Uterus (tissue), 2 donors: ENCODE measurements around the gene ENTPD1.

ENCODE experiments used
- POLR2A ChIP-seq, 2 donors: fragments of 450-650 bp; IDR thresholded peaks; one replicate each; pipeline ENCODE4 v1.6.1; 2016; ENCODE audit warnings: antibody characterized with exemption in 2 of 2, mild to moderate bottlenecking in 1 of 2, moderate library complexity in 1 of 2
- TF ChIP-seq, protein P1 (sequence below), 4 experiments: fragments of 200-600 bp in 2 of 4; fragments of 450-650 bp in 2 of 4; sonication (generic) in 2 of 4; IDR thresholded peaks; one replicate each; pipeline ENCODE4 v1.5.1; 2016 to 2019; ENCODE audit warnings: antibody characterized with exemption in 4 of 4, mild to moderate bottlenecking in 2 of 4, moderate library complexity in 1 of 4

DNA sequence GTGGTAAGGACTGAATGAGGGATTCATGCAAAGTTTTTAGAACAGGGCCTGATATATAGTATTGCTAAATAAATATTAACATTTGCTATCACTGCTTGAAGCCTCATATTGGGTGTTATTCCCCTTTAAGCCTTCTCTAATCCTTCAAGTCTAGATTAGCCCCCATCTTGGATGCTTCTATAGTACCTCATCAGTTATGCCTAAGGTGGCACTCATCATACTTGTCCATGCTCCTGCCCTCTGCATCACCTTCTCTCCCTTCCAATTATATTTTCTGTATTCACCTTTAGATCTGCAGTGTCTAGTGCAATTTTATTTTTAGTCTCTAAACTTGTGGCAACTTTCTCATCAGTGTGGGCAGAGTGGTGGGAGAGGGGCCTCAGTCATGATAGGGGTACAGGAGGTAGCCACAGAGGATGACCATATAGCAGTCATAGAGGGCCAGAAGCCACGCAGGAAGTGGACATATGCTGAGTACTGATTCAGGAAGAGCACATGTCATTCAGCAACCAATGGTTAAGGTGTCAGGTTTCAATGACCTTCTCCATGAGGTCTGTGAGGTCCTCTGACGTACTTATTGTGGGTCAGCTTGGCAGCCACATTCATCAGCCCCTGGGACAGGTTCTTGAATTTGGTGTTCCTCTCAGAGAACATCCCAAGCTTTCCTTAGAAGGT, 2.5 kb downstream of the ENTPD1 start:
- no peak for TF ChIP-seq POLR2A (IDR thresholded peaks at IDR 0.05)
- TF ChIP-seq, protein P1, sequence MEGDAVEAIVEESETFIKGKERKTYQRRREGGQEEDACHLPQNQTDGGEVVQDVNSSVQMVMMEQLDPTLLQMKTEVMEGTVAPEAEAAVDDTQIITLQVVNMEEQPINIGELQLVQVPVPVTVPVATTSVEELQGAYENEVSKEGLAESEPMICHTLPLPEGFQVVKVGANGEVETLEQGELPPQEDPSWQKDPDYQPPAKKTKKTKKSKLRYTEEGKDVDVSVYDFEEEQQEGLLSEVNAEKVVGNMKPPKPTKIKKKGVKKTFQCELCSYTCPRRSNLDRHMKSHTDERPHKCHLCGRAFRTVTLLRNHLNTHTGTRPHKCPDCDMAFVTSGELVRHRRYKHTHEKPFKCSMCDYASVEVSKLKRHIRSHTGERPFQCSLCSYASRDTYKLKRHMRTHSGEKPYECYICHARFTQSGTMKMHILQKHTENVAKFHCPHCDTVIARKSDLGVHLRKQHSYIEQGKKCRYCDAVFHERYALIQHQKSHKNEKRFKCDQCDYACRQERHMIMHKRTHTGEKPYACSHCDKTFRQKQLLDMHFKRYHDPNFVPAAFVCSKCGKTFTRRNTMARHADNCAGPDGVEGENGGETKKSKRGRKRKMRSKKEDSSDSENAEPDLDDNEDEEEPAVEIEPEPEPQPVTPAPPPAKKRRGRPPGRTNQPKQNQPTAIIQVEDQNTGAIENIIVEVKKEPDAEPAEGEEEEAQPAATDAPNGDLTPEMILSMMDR (IDR thresholded peaks at IDR 0.05): no peak
